Measurements from ENCODE around the gene GRK7.
"Not testable (repeated sequence)": the region's sequence is repeated elsewhere in the genome, so short reads cannot be mapped to it uniquely, and the experiment has no call there.

Gene GRK7

GRCh38 chr3:141796081-141796888 lies 33.1 kb downstream of the GRK7 start:
- DNase-seq, result peak; percentile 79

GRCh38 chr3:141796889-141797781 lies 33.9 kb downstream of the GRK7 start:
- DNase-seq, result peak; percentile 43

GRCh38 chr3:141797819-141798447 lies 34.7 kb downstream of the GRK7 start:
- DNase-seq, result no peak

- peak; percentile 23 for DNase-seq
Observed at GRCh38 chr3:141798448-141798845, 35.2 kb downstream of the GRK7 start.

- peak; percentile 7 for DNase-seq
Observed at GRCh38 chr3:141802316-141803077, 39.3 kb downstream of the GRK7 start.

GRCh38 chr3:141803538-141803937 lies 40.3 kb downstream of the GRK7 start:
- DNase-seq, result not testable (repeated sequence)

GRCh38 chr3:141804447-141804777 lies 41.2 kb downstream of the GRK7 start:
- no peak for DNase-seq

- DNase-seq, result no peak
Observed at GRCh38 chr3:141804778-141805639, 41.8 kb downstream of the GRK7 start.

GRCh38 chr3:141807277-141808033 lies 44.2 kb downstream of the GRK7 start:
- no peak for DNase-seq

- DNase-seq, result no peak
Observed at GRCh38 chr3:141808586-141808985, 45.4 kb downstream of the GRK7 start.

- DNase-seq, result no peak
Observed at GRCh38 chr3:141810161-141810560, 47.0 kb downstream of the GRK7 start.

GRCh38 chr3:141811348-141811747 lies 48.1 kb downstream of the GRK7 start:
- no peak for DNase-seq

GRCh38 chr3:141812084-141812483 lies 48.9 kb downstream of the GRK7 start:
- peak; percentile 21 for DNase-seq

- no peak for DNase-seq
Observed at GRCh38 chr3:141812586-141812985, 49.4 kb downstream of the GRK7 start.
